Inferior parietal cortex (tissue), 1 donor: Measurements from ENCODE around the gene SLC25A12.
"Not testable (repeated sequence)": the region's sequence is repeated elsewhere in the genome, so short reads cannot be mapped to it uniquely, and the experiment has no call there.

Experiments
- DNase-seq: peaks from one replicate; pipeline ENCODE4 v3.0.0-alpha.2; 2016; ENCODE audit errors: extremely low spot score

SLC25A12 gene

GRCh38 chr2:171792157-171792556 lies 101.9 kb downstream of the SLC25A12 start:
- DNase-seq: no peak

- no peak for DNase-seq
Observed at GRCh38 chr2:171791361-171791760, 102.7 kb downstream of the SLC25A12 start.

GRCh38 chr2:171789956-171790355 lies 104.1 kb downstream of the SLC25A12 start:
- DNase-seq: no peak

- no peak for DNase-seq
Observed at GRCh38 chr2:171788316-171788993, 105.6 kb downstream of the SLC25A12 start.

GRCh38 chr2:171787333-171788072 lies 106.5 kb downstream of the SLC25A12 start:
- DNase-seq: no peak

- DNase-seq: no peak
Observed at GRCh38 chr2:171785450-171785849, 108.6 kb downstream of the SLC25A12 start.

GRCh38 chr2:171778515-171778914 lies 115.5 kb downstream of the SLC25A12 start:
- DNase-seq: no peak

GRCh38 chr2:171774581-171774980 lies 119.5 kb downstream of the SLC25A12 start:
- not testable (repeated sequence) for DNase-seq

- no peak for DNase-seq
Observed at GRCh38 chr2:171772373-171772772, 121.7 kb downstream of the SLC25A12 start.

GRCh38 chr2:171771463-171771862 lies 122.6 kb downstream of the SLC25A12 start:
- DNase-seq: no peak

- no peak for DNase-seq
Observed at GRCh38 chr2:171763602-171764001, 130.4 kb downstream of the SLC25A12 start.

- no peak for DNase-seq
Observed at GRCh38 chr2:171762879-171763573, 131.0 kb downstream of the SLC25A12 start.

- not testable (repeated sequence) for DNase-seq
Observed at GRCh38 chr2:171761176-171761575, 132.9 kb downstream of the SLC25A12 start.

GRCh38 chr2:171758762-171759161 lies 135.3 kb downstream of the SLC25A12 start:
- not testable (repeated sequence) for DNase-seq

GRCh38 chr2:171754254-171754939 lies 139.6 kb downstream of the SLC25A12 start:
- no peak for DNase-seq

GRCh38 chr2:171747371-171747770 lies 146.7 kb downstream of the SLC25A12 start:
- DNase-seq: no peak

- no peak for DNase-seq
Observed at GRCh38 chr2:171745806-171746205, 148.2 kb downstream of the SLC25A12 start.

- no peak for DNase-seq
Observed at GRCh38 chr2:171745141-171745540, 148.9 kb downstream of the SLC25A12 start.

- DNase-seq: no peak
Observed at GRCh38 chr2:171742760-171743159, 151.3 kb downstream of the SLC25A12 start.

GRCh38 chr2:171741189-171741588 lies 152.9 kb downstream of the SLC25A12 start:
- DNase-seq: no peak

GRCh38 chr2:171735991-171736710 lies 157.9 kb downstream of the SLC25A12 start:
- DNase-seq: no peak
